HepG2 (cell line): ENCODE measurements around the gene PRMT7. TPM values are rescaled to one million over a fixed set of nuclear protein-coding genes. Genes with fewer than 3 reads are reported as not detected.

Experiments used
- AKNA ChIP-seq: sonication (generic); formaldehyde crosslinking; IDR thresholded peaks from 2 replicates; pipeline ENCODE4 v1.4.0; 2020; ENCODE audit warnings: missing genetic modification reagents, borderline replicate concordance
- ARNT ChIP-seq: fragments of 450-650 bp; IDR thresholded peaks from 2 replicates; pipeline ENCODE4 v1.6.1; 2017
- CHD2 ChIP-seq: IDR thresholded peaks from 2 replicates; pipeline ENCODE4 v1.6.1; 2011; ENCODE audit warnings: low read depth, low read length, improper control_type of control experiment
- CSRNP1 ChIP-seq: sonication (generic); formaldehyde crosslinking; IDR thresholded peaks from 2 replicates; pipeline ENCODE4 v1.8.1; 2023; ENCODE audit warnings: mild to moderate bottlenecking, missing genetic modification reagents
- DMAP1 ChIP-seq: IDR thresholded peaks from 2 replicates; pipeline ENCODE4 v1.6.1; 2016
- FLYWCH1 ChIP-seq: sonication (generic); formaldehyde crosslinking; IDR thresholded peaks from 2 replicates; pipeline ENCODE4 v1.8.1; 2023; ENCODE audit warnings: mild to moderate bottlenecking, missing genetic modification reagents
- FOXO1 ChIP-seq: sonication (generic); formaldehyde crosslinking; IDR thresholded peaks from 2 replicates; pipeline ENCODE4 v1.4.0; 2020; ENCODE audit warnings: missing genetic modification reagents
- GATAD2A ChIP-seq: IDR thresholded peaks from 2 replicates; pipeline ENCODE4 v1.6.1; 2016
- HMG20A ChIP-seq: IDR thresholded peaks from 2 replicates; pipeline ENCODE4 v1.6.1; 2016; ENCODE audit warnings: borderline replicate concordance
- KDM2A ChIP-seq: sonication (generic); formaldehyde crosslinking; IDR thresholded peaks from 2 replicates; pipeline ENCODE4 v1.4.0; 2020; ENCODE audit warnings: low read depth, missing genetic modification reagents, borderline replicate concordance
- KDM5B ChIP-seq: sonication (generic); formaldehyde crosslinking; IDR thresholded peaks from 2 replicates; pipeline ENCODE4 v1.4.0; 2020; ENCODE audit warnings: missing genetic modification reagents, mild to moderate bottlenecking, borderline replicate concordance
- NONO ChIP-seq, 2 experiments: fragments of 450-650 bp in 1 of 2; sonication (generic) in 1 of 2; formaldehyde crosslinking in 1 of 2; IDR thresholded peaks in 1 of 2; conservative IDR thresholded peaks in 1 of 2; 2 replicates each; pipeline versions ENCODE4 v1.6.1 to v1.8.0; 2017 to 2022; ENCODE audit warnings: mild to moderate bottlenecking in 1 of 2, missing genetic modification reagents in 1 of 2, moderate library complexity in 1 of 2
- POLR2A ChIP-seq, 2 experiments: IDR thresholded peaks; 2 replicates each; pipeline ENCODE4 v1.6.1; 2011; ENCODE audit warnings: low read depth in 2 of 2, low read length in 2 of 2, mild to moderate bottlenecking in 1 of 2, moderate library complexity in 1 of 2; ENCODE audit not compliant: insufficient read depth in 1 of 2
- PRPF4 ChIP-seq: fragments of 200-400 bp; formaldehyde crosslinking; IDR thresholded peaks from 2 replicates; pipeline ENCODE4 v1.6.1; 2016; ENCODE audit warnings: low read length, low read depth; ENCODE audit not compliant: poor library complexity, severe bottlenecking
- REL ChIP-seq: sonication (generic); formaldehyde crosslinking; conservative IDR thresholded peaks from 2 replicates; pipeline ENCODE4 v1.8.0; 2022; ENCODE audit warnings: mild to moderate bottlenecking, missing genetic modification reagents, moderate library complexity
- SALL2 ChIP-seq: sonication (generic); formaldehyde crosslinking; IDR thresholded peaks from 2 replicates; pipeline ENCODE4 v1.8.1; 2023; ENCODE audit warnings: mild to moderate bottlenecking, missing genetic modification reagents, inconsistent platforms
- SMYD3 ChIP-seq: sonication (generic); formaldehyde crosslinking; IDR thresholded peaks from 2 replicates; pipeline ENCODE4 v1.8.1; 2023; ENCODE audit warnings: mild to moderate bottlenecking, missing genetic modification reagents
- SSRP1 ChIP-seq: IDR thresholded peaks from 2 replicates; pipeline ENCODE4 v1.6.1; 2016; ENCODE audit warnings: control low read depth
- ZBTB26 ChIP-seq: IDR thresholded peaks from 2 replicates; pipeline ENCODE4 v1.6.1; 2016; ENCODE audit warnings: missing compliant biosample characterization, missing genetic modification reagents, borderline replicate concordance
- ZC3H4 ChIP-seq: sonication (generic); formaldehyde crosslinking; IDR thresholded peaks from 2 replicates; pipeline ENCODE4 v1.4.0; 2020; ENCODE audit warnings: missing genetic modification reagents, borderline replicate concordance
- ZFX ChIP-seq: sonication (generic); formaldehyde crosslinking; IDR thresholded peaks from 2 replicates; pipeline ENCODE4 v1.4.0; 2020; ENCODE audit warnings: mild to moderate bottlenecking, low read depth, missing genetic modification reagents, moderate library complexity
- ZNF547 ChIP-seq: sonication (generic); formaldehyde crosslinking; IDR thresholded peaks from 2 replicates; pipeline ENCODE4 v1.5.1; 2020; ENCODE audit warnings: mild to moderate bottlenecking, missing genetic modification reagents
- ZSCAN30 ChIP-seq: sonication (generic); formaldehyde crosslinking; IDR thresholded peaks from 2 replicates; pipeline ENCODE4 v1.5.0; 2020; ENCODE audit warnings: mild to moderate bottlenecking, missing genetic modification reagents
- polyA plus RNA-seq, 8 experiments: library from polyadenylated mRNA; depleted of rRNA in 3 of 8; stranded (reverse) in 7 of 8; unstranded in 1 of 8; fragments of >200 nt; fragmentation: Illumina TruSeq in 4 of 8; extraction: Trizol in 4 of 8; gene quantifications; 2 replicates each; pipeline versions ENCODE4 v1.2.1 to v1.2.3, GENCODE V29; 2011 to 2016; ENCODE audit warnings: low read depth in 4 of 8, missing spikeins in 1 of 8, mixed read lengths in 1 of 8; ENCODE audit not compliant: insufficient read depth in 1 of 8
- total RNA-seq, 5 experiments: library from RNA; depleted of rRNA; stranded (reverse); fragments of >200 nt; fragmentation: Illumina TruSeq; extraction: Trizol; gene quantifications; 2 replicates each; pipeline ENCODE4 v1.2.3, GENCODE V29; 2016; ENCODE audit warnings: low read depth in 1 of 5

PRMT7 gene
- total and polyA plus RNA-seq, 2 of the 13 experiments (the other 11 are each of a cell fraction or from before 2014, with no cell fraction given): 47.5 to 55.0 TPM

- TF ChIP-seq ZBTB26 (CRISPR knock-in tag) (no peak), SSRP1 (CRISPR knock-in tag) (no peak), SMYD3 (CRISPR knock-in tag) (no peak), POLR2A (IDR thresholded peaks at IDR 0.05; ENCODE audit: insufficient read depth in 1 of 2, low read depth in 2 of 2, low read length in 2 of 2) (peak; percentile 59 to 98; a peak in 3 of 4 replicates), KDM2A (CRISPR knock-in tag) (peak; percentile 56; the same call in 1 of the 2 replicates), ZC3H4 (no peak; the same call in 1 of the 2 replicates), NONO (IDR thresholded peaks at IDR 0.05) (no peak), NONO (CRISPR knock-in tag; conservative IDR thresholded peaks at IDR 0.05) (peak; percentile 73; the same call in 1 of the 2 replicates), ZNF547 (CRISPR knock-in tag) (no peak), AKNA (CRISPR knock-in tag) (no peak), ARNT (no peak), GATAD2A (CRISPR knock-in tag) (peak; percentile 98), ZFX (no peak; the same call in 1 of the 2 replicates), REL (CRISPR knock-in tag) (0 out of 2 replicates have a peak, but pooled peaks have one; percentile 6), KDM5B (peak; percentile 74; the same call in 1 of the 2 replicates), FLYWCH1 (CRISPR knock-in tag) (0 out of 2 replicates have a peak, but pooled peaks have one; percentile 57), SALL2 (CRISPR knock-in tag) (no peak), ZSCAN30 (CRISPR knock-in tag) (no peak), HMG20A (CRISPR knock-in tag) (peak; percentile 96), PRPF4 (no peak), CSRNP1 (CRISPR knock-in tag) (no peak), DMAP1 (CRISPR knock-in tag) (peak; percentile 68), FOXO1 (CRISPR knock-in tag) (peak; percentile 87; the same call in 1 of the 2 replicates), CHD2 (0 out of 2 replicates have a peak, but pooled peaks have one; percentile 8)
These were observed 45.5 kb upstream of the PRMT7 start (continued) for GRCh38 chr16:68265078-68265920.
